HT-29 (cell line): ENCODE results near the gene GRM8. TPM values are rescaled to one million over a fixed set of nuclear protein-coding genes. Genes with fewer than 3 reads are reported as not detected.
A peak's percentile ranks its signal among the peaks of the same experiment; 100 is the strongest.

Experiments
- DNase-seq: peaks from one replicate; pipeline ENCODE4 v3.0.0-alpha.2; 2015; ENCODE audit warnings: low spot score
- total RNA-seq: library from RNA; depleted of rRNA; stranded (reverse); fragments of >200 nt; shearing (Covaris generic); gene quantifications from 2 replicates; pipeline ENCODE4 v1.2.3, GENCODE V29; 2014

GRM8 gene
- total RNA-seq, 1 experiment from 2014 or later, result not detected

DNA sequence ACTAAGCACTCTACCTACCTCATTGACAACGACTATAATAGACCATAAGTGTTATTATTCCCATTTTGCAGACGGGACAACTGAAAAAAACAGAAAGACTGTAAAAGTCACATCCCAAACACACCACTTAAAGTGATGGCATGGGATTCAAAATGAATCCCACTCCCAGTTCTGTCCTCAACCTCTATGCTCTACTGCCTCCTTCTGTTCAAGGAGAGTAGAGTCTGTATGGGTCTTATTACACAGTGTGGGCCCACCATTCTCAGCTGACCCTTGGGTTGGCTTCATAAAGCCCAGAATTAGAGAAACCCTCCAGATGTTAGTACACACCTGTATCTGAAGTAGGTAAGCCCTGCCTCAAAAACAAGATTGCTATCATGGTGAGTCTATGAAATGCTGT, 102.2 kb downstream of the GRM8 start:
- no peak for DNase-seq

DNA sequence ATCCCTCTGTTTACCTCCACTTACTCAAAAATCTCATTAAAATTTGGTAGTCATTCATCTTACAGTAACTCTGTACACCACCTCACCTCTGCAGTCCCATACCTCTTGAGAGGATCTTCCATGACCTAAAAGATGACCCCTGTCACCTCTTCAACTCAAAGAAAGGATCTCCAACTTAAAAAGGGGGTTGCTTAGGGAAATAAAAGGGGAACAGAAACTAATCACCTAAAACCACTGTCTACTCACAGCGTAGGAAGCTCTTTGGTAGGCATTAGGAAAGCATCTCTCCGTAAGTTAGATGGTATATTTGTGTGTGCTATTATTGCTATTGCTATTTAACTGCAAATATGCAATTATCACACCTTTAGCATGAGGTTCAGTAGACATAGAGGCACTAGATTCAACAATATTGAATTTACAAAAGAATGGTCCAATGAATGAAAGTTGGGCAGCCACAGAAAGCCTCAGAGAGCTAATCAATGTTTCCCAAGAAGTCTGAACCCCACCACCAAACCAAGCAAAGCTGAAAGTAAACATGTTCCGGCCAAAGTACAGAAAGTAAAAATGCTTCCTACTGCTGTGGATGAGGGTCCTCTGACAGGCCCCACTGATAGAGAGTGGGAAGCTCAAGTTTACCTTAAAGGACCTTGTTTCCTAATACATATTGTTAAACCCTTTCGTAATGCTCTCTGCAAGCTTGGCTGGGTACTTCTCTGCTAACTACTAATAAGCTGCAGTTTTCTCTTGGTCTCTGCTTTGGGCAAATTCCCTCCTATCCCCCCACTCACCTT, 105.8 kb downstream of the GRM8 start:
- DNase-seq, result no peak

DNA sequence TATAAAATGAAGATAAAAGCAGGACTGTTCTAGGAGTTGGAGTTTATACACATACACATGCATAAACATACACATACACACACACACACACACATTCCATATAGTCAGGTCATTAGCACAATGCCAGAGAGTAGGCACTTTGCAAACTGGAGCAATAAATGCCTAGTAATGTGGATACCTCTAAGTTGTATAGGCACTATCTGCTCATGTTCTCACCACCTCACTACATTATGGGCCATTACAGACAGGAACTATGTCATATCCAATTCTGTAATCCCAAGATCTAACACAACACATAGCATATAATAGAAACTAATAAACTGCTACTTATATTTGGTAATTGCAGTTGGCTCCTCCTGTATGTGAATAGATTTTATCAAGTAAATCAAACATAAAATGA, 115.6 kb downstream of the GRM8 start:
- no peak for DNase-seq

DNA sequence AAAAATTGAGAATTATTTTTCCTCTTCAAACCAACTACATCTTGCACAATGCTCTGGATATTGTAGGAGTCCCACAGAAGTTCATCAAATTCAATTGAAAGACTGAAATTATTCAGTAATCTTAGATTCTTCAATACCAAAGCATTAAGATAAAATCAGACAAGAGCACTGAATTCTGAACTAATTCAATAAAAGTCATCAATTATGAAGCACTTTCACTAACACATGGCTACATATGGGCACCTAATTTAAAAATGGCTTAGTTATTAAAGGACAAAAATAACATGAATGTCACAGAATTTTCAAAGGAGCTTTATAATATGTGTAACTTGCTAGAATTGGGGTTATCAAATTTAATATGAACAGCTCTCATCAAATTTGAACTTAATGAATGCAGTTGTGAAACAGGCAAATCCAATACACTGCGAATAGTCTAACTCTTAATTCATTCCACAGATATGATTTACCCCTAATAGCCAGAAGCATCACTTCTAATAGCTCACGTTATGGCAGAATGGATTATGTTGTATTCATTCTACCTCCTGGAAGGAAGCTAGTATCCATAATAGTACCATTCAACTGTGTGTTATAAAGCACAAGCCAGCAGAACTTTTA, 116.8 kb downstream of the GRM8 start:
- no peak for DNase-seq

DNA sequence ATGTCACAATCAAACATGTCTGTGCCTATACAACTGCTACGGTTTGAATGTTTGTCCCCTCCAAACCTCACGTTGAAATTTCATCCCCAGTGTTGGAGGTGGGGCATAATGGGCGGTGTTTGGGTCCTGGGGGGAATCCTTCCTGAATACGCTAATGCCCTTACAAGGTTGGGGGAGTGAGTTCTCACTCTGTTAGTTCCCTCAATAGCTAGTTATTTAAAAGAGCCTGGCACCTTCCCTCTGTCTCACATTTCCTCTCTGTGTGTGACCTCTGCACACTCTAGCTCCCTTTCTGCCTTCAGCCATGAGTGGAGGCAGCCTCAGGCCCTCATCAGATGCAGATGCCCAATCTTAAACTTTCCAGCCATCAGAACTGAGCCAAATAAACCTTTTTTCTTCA, 129.5 kb downstream of the GRM8 start:
- DNase-seq, result no peak

DNA sequence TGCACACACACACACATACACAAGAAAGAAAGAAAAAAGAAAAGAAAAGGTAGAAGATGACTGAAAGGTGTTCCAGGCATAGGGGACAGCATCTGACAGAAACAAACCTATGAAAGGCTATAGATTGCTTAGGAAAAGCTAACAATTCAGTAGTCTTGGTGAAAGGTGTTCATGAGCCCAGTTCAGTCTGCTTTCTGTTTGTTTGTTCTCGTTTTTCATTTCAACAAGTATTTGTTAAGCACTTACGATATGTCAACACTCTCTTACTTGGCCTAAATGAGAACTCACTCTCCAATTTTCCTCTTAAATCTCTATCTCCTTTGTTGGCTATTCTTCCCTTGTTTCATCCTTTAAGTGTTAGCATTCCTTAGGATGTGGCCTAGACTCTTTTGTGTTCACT, 133.2 kb downstream of the GRM8 start:
- no peak for DNase-seq

DNA sequence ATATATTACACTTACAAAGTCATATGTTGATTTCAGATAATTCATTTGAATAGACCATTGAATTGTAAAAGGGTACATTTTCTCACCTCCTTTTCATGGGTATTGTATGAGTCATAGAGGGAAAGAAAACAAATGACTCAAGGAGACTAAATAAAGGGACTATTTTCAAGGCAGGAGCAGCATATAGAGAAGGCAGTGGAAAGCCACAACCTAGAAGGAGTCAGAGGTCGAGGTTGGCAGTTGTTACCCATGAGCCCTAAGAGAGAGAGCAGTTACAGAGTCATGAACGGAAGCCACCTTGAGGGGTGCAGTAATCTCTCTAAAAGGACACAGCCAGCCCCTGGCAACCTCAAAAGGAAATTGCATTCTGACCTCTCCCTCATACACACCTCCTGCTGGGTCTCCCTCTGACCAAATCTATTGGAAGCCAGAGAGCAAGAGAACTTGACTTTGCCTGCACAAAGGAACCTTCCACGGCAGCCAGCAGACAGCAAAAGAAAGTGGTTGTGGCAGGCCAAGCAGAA, 137.9 kb downstream of the GRM8 start:
- DNase-seq, result no peak

DNA sequence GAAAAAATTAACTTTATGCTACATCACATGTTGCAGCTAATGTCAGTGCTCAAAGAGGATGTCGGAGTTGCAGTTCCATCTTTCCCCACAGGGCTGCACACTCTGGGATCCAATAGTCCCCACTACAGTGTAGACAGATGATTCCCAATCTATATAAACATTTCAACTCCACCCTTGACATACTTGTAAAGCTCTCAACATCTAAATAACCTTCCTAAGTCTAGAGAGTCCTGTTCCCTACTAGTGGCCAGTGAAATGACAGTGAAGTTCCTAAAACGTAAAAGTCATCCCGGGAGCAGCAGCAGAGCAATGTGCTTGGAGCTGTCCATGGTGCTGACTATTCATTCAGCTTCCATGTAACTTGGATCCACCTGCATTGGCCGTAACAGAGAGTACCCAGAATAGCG, 145.1 kb downstream of the GRM8 start:
- peak; percentile 90 for DNase-seq

DNA sequence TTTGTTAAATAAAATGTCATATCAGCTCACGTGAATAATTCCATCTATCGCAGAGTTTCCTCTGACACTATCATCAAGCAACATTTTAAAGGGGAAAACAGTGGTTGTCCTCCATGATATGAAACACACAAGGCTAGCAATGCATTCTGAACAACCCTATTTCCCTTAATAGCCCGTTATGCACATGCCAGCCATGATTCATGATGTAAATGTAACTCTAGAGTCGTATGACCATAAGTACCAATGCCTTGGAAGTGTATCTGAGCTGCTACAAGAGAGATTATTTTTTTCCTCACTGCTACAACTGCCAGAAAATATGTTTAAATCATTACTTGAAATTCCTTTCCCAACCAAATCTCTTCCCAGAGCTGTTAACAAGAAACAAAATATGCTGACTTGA, 159.4 kb downstream of the GRM8 start:
- no peak for DNase-seq

DNA sequence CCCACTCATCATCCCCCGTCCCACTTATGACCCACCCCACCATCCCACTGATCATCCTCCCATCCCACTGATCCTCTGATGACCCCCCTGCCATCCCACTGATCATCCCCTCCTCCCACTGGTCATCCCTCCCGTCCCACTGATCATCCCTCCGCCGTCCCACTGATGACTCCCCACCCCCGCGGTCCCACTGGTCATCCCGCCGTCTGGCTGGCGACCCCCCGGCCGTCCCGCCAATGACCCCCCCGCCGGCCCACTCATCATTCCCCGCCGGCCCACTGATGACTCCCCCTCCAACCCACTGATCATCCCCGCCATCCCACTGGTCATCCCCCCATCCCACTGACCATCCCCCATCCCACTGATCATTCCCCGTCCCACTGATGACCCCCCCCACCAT, 161.1 kb downstream of the GRM8 start:
- no peak for DNase-seq

DNA sequence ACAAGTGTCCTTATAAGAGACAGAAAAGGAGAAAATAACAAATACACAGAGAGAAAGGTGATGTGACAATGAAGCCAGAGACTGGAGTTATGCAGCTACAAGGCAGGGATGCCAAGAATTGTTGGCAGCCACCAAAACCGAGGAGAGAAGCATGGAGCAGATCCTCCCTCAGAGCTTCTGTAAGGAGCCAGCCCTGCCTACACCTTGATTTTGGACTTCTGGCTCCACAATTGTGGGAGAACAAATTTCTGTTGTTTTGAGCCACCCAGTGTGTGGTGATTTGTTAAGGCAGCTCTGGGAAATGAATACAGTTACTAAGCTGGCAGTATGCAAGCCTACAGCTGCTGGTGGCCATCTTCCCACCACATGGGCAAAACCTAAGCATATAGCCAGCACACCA, 163.6 kb downstream of the GRM8 start:
- DNase-seq, result no peak

DNA sequence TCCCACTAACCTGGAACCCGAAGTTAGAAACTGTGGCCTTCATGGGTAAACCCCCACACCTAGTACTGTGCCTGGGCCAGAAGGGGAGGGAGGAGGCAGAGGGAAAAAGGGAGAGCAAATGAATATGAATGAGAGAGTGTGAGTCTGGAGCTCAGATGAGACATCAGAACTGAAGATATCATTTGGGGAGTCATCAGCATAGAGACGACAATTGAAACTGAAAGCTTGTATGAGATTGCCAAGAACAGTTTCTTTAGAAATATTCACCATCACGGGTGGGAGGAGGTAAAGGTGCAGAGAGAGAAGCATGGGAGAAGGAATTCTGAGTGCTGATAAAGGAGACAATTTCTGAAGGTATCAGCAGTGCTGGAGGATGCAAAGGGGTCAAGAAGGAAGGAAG, 171.2 kb downstream of the GRM8 start:
- DNase-seq, result no peak

DNA sequence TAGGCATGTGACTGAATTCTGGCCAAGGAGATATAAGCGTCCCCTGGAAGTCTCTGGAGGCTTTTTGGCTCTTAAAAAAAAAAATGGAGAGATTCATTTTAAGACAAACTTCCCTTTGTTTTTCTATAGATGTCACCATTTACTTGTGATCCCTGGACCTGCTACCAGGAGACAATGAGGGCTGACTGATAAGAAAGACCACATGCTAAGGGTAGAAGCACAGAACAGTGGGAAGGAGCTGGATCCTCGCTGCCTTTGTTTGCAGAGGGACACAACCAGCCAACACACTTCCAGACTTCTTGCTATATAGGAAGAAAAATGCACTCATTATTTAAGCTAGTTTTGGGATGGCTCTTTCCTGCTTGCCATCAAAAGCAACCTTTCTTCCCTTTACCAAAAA, 172.2 kb downstream of the GRM8 start:
- no peak for DNase-seq

DNA sequence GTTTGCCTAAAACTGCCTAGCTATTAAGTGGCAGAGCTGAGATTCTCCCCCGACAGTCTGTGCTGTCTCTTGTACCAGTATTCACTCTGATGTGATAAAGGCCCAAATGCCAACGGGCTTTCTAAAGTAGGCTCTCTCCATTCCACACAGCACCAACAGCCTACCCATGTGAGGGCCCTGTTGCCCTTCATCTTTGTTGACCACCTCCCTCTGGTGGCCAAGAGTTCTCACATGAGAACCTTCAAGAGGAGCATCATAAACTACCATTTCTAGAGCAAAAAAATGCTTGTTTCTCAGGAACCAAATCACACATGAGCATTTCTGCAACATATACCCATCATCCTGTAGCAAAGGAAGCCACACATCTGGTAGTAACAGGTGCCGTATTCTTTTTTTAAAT, 185.8 kb downstream of the GRM8 start:
- peak; percentile 32 for DNase-seq

DNA sequence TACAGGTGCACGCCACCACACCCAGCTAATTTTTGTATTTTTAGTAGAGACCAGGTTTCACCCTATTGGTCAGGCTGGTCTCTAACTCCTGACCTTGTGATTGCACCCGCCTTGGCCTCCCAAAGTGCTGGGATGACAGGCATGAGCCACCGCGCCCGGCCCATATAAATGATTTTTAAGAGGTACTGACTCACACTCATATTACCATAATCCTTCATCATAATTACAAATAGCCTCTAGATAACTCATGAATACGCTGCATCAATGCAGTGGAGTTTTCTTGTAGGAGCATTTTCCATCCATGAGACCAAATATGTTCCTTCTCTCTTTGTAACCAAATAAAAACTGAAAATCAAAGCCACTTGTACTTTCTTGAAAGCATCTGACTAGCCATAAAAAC, 193.3 kb downstream of the GRM8 start:
- DNase-seq, result no peak

DNA sequence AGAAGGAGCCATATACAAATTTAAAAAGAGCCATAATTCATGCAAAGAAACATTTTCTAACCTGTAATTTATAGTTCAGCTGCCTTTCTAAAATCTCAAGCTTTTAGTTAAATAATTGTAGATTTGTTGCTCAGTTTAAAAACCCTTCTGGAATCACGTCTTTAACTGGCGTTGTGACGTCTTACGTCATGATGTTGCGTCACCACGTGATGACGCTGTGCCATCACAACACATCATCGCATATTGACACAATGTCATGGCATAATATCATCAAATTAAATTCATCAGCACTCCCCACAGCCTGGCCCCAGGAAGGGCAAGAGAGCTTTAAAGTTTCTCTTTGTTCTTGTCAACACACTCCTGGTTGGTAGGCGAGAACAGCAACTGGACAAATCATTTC, 194.8 kb downstream of the GRM8 start:
- no peak for DNase-seq

DNA sequence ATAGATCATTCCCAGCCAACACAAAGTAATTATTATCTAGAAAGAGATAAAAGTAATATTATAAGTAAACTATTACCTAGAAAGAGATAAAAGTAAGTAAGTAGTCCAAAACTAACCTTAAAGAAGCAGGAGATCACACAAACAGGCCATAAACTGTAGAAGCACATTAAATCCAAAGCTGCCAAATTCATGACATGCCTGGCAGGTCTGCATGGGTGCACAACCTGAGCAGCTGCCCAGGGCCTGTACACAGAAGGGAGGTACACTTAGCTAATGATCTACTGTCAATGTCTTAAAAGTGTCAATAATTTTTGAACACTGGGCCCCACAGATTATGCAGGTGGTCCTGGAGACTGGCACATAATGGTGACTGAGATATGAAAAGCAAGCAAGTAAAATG, 196.5 kb downstream of the GRM8 start:
- no peak for DNase-seq

DNA sequence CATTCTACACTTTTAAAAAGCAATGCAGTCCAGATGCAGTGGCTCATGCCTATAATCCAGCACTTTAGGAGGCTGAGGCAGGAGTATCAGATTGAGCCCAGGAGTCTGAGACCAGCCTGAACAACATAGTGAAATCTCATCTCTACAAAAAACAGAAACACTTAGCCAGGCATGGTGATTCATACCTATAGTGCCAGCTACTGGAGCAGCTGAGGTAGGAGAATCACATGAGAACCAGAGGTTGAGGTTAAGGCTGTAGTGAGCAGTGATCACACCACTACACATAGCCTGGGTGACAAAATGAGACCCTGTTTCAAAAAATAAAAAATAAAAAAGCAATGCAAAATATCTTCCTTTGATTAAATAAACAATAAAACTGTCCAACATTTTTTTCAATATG, 205.2 kb downstream of the GRM8 start:
- no peak for DNase-seq

DNA sequence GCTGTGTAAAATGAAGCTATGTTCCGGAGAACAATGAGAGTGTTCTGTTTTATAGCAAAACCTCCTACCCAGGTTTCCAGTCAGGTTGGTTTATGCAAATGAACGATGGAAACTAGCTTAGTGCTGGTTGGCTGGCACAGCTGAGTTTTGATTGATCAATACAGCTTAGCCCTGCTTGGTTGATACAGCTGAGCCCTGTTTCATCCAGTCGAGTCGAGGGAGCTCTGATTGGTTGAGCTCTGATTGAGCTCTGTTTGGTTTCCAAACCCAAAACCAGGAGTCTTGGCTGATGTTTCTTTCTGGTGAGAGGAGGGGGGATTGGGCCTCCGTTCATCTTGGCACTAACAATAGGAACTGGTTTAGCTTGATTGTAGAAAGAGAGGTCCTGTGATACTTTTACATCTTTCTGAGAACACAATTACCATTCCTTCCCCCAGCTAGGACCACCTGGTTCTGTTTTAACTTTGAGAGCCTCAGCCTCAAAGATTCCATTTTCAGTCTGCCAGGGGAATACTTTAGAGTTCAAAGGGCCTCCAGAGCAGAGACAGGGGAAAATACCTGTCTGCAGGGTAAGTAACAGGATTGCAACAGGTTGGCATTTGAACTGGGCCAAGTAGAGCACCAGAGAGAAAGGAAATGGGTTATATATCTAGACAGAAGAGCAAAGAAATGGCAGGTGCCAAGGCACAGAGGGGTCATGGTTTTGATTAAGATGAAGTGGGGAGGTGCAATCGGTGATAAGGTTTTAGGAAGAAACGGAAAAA, 210.9 kb downstream of the GRM8 start:
- DNase-seq, result no peak

DNA sequence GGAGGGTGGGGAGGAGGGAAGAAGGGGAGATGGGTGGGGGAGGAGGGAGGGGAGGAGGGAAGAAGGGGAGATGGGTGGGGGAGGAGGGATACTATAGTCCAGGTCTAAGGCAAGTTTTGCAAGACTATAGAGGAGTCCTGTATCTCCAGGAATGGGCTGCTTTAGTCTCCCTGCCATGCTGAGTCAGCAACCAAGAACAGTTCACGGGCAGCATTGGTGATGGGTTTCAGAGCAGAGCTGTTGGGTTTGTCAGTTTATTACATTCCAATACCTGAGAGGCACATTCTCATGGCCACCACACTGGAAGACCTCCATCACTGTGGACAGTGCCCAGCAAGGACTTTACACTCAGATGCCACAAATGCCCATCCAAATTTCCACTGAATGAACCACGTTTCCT, 212.7 kb downstream of the GRM8 start:
- no peak for DNase-seq

DNA sequence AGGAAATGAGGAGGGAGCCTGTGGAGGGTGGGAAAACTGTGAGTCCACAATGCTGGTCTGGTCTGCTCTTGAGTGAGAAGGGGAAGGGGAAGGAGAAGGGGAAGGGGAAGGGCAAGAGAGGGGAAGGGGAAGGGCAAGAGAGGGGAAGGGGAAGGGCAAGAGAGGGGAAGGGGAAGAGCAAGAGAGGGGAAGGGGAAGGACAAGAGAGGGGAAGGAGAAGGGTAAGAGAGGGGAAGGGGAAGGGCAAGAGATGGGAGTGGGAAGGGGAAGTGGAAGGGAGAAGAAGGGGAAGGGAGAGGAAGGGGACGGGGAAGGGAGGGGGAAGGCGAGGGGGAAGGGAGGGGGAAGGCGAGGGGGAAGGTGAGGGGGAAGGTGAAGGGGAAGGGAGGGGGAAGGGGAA, 213.2 kb downstream of the GRM8 start:
- DNase-seq, result no peak

DNA sequence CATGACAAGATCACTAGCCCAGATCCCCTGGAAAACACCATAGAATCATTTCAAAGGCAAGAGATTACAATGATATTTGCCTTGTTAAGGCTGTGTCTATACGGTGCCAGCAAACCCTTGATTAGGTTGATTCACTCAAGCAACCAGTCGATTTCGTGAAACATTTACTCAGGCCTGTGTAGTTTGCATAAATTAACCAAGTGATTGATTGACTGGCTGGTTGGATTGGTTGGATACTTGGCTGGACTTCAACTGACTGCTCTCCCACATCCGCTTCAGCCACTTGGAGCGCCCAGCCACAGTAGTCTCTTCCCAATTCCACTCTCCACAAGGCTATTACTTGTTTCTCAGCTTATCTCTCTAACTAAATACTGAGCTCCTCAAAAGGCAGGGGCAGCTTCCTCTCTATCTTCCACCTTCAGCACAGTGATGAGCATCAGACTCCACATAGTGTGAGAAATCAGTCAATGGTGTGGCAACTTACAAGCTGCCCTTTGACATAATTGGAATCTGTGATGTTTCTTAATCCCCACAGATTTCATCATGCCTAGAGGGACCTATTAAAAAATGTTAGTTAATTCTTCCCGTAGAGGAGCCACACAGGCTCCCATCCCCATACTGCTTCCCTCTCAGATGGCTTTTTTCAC, 217.4 kb downstream of the GRM8 start:
- peak; percentile 11 for DNase-seq
